ENCODE measurements around the gene PLCH2.

- no peak for TF ChIP-seq SOX6 (IDR thresholded peaks at IDR 0.05)
- TF ChIP-seq EZH2 (IDR thresholded peaks at IDR 0.05; ENCODE audit: borderline replicate concordance, low read depth, low read length) = no peak
Observed at GRCh38 chr1:2460203-2460602, 15.9 kb upstream of the PLCH2 start.
